ENCODE results near the gene ABCC3.

Gene ABCC3

DNA sequence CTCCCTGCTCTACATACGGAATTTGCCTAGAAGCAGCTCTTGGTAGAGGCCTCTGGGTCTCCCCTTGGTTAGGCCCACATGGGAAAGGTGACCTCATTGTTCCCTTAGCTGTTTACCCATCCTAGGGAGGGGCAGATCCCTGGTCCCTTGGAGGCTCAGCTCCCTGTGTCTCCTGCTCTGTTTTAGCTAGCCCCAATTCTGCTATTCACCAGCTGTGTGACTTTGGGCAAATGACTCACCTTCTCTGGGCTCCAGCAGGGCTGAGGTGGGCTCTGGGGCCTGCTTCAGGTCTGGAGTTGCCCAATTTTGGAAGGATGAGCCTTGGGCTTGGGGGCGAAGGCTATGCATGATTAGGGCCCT, 3.9 kb downstream of the ABCC3 start:
- TF ChIP-seq, protein P1, sequence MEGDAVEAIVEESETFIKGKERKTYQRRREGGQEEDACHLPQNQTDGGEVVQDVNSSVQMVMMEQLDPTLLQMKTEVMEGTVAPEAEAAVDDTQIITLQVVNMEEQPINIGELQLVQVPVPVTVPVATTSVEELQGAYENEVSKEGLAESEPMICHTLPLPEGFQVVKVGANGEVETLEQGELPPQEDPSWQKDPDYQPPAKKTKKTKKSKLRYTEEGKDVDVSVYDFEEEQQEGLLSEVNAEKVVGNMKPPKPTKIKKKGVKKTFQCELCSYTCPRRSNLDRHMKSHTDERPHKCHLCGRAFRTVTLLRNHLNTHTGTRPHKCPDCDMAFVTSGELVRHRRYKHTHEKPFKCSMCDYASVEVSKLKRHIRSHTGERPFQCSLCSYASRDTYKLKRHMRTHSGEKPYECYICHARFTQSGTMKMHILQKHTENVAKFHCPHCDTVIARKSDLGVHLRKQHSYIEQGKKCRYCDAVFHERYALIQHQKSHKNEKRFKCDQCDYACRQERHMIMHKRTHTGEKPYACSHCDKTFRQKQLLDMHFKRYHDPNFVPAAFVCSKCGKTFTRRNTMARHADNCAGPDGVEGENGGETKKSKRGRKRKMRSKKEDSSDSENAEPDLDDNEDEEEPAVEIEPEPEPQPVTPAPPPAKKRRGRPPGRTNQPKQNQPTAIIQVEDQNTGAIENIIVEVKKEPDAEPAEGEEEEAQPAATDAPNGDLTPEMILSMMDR (IDR thresholded peaks at IDR 0.05; ENCODE audit: extremely low read depth, missing control alignments): no peak
- no peak for DNase-seq (ENCODE audit: low spot score)

DNA sequence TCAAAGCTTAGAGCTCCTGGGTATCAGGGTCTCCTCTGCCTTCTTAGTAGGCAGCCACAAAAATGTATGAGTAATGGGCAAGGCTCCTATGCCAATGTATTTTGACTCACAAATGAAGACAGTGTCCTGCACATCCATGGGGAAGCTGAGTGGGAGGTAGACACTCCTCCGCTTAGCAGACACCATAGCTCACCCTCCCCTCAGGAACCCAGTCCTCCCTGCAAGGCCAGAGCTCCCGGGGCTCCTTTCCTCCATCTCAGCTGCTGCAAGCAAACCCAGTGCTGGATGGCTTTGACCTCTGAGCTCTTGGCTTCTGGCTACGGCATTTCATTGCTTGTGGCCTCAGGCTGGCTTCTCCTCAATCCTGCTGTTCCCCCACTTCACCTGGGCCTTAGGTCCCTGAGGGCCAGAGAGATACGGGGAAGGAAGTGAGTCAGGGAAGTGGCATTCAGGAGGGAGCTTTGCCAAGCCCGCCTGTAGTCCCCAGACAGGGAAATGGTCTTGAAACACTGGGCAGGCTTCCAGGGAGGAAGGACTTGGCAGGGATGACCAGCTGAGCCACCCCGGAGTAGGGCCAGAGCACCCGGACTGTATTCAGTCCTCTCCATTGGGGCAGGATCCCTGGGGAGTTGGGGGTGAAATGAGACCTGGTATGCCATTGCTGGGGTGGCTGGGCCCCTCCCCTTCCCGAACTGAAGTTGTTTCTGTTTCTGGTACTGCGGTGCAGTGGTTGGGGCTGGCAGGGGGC, 4.5 kb downstream of the ABCC3 start:
- TF ChIP-seq, protein P1 (IDR thresholded peaks at IDR 0.05; ENCODE audit: extremely low read depth, missing control alignments): no peak
- no peak for DNase-seq (ENCODE audit: low spot score)

DNA sequence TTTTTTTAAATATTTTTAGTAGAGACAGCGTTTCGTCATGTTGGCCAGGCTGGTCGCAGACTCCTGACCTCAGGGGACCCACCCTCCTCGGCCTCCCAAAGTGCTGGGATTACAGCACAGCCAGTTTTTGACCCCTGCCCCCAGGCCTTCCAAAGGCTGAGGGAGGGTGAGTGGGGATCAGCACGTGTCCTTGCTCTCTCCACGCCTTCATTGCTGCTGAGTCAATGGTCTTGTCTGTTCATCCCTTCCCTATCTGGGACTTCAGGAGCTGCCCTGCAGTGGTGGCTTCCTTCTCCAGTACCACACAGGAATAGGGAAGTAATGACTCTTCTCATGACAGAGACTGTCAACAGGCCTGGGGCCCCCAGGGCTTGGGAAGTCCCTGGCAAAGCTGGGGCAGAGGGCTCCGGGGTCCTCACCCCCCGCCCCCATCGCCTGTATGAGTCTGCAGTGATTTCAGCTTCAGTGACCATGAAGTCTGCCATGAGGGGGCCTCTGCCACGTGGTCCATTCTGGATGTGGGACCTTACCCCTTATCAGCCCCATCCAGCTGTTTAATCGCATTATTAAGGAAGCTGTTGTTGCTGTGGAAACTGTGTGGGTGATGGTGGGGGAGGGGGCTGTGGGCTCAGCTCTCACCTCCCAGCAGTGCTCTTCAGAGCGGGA, 6.1 kb downstream of the ABCC3 start:
- no peak for DNase-seq (ENCODE audit: low spot score)
- TF ChIP-seq, protein P1 (IDR thresholded peaks at IDR 0.05; ENCODE audit: extremely low read depth, missing control alignments): no peak

DNA sequence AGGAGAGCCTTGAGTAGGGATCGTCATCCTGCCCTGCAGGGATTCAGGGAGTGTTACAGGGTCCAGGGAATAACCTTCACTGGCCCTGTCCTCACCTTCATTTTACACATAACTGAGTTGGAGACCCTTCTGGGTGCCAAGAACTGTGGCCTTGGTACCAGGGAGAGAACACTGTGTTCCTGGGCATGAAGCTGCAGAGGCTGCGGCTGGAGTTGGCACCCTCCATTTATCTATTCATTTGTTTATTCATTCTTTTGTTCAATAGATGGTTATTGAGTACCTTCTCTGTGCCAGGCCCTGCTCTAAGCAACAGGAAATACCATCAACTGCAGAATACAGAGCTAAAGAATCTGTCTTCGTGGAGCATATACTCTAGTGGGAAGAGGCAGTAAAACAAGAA, 6.7 kb downstream of the ABCC3 start:
- DNase-seq (ENCODE audit: low spot score): no peak
- TF ChIP-seq, protein P1 (IDR thresholded peaks at IDR 0.05; ENCODE audit: extremely low read depth, missing control alignments): no peak

DNA sequence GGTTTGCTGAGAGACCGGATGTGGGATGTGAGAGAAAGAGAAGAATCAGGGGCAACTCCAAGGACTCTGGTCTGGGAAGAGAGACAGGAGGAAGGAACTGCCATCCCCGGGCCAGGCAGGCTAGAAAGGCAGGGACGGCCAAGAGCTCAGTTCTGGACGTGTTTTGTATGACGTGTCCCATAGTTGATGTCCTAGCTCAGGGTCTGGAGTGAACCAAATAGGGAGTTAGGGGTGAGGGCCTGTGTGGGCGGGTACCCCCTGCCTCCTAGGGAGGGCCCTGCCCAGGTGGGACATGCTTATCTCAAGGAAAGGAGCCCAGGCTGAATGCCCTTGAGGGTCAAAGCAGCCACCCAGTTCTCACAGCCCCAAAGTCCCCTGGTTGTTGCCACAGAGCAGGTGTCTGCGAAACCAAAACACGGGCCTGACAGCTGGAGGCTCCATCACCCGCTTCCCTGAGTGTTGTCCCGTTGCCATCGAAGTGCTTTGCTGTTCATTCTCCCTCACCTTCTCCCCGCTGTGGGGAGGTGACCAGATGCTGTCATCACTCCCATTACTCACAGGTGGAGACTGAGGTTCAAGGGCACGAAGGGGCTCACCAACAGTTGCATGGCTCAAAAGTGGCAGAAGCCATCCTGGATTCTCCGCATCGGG, 7.5 kb downstream of the ABCC3 start:
- TF ChIP-seq, protein P1 (IDR thresholded peaks at IDR 0.05; ENCODE audit: extremely low read depth, missing control alignments): no peak
- DNase-seq (ENCODE audit: low spot score): no peak

DNA sequence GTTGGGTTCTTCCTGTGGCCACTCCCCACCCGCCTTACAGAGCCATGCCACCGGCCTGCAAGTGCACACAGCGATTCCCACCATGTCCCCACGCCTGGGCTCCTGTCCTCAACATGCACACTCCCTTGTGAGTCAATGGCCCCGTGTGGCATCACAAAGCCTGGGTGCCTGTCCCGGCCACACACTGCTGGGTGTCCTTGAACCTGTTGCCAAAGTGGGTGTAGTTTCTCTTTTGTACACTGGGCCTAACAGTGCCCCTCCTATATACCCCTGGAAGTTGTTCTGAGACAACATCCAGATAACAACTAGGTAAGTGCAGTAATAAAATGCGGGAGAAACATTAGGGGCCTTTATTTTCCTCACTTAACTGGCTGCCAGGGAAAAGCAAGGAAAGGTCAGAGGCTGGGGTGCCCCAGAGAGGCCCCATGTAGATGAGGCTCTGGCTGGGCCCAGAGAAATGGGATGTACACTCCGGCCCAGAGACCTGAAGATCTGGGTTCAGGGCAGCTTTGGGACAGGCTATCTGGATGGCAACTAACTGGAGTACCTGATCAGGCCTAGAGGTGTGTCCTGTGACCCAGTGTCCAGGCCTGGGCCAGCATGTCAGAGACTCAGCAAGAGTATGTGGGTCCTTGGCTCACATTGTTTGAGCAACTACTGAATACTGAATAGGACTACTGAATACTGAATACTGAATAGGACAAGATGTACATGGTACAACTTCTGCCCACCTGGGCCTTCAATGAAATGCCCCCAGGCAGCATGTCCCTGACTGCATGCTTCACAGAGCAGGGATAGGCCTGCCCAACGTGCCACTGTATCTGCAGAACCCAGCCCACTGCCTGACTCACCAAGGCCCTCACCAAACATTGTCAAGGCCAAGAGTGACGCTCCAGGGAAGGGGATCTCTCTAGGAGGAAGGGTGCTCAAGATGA, 8.3 kb downstream of the ABCC3 start:
- TF ChIP-seq, protein P1 (IDR thresholded peaks at IDR 0.05; ENCODE audit: extremely low read depth, missing control alignments): no peak
- DNase-seq (ENCODE audit: low spot score): no peak
